Transverse colon (tissue), 4 donors: ENCODE results near the gene MGLL. TPM values are rescaled to one million over a fixed set of nuclear protein-coding genes. Genes with fewer than 3 reads are reported as not detected.

ENCODE experiments used
- DNase-seq: peaks from one replicate; pipeline ENCODE4 v3.0.0-alpha.2; 2019
- H3K27ac ChIP-seq, 4 donors: fragments of 200-600 bp; sonication (generic); 2 replicates each; pipeline ENCODE4 v1.5.1; 2016 to 2018; ENCODE audit warnings: inconsistent platforms in 4 of 4
- H3K27me3 ChIP-seq: fragments of 200-600 bp; sonication (generic); 2 replicates; pipeline ENCODE4 v1.5.1; 2017; ENCODE audit warnings: inconsistent platforms
- H3K36me3 ChIP-seq, 4 donors: fragments of 200-600 bp; sonication (generic); 2 replicates each; pipeline ENCODE4 v1.5.1; 2017 to 2019; ENCODE audit warnings: inconsistent platforms in 4 of 4
- H3K4me1 ChIP-seq, 4 donors: fragments of 200-600 bp; sonication (generic); 2 replicates each; pipeline ENCODE4 v1.5.1; 2017 to 2020; ENCODE audit warnings: inconsistent platforms in 4 of 4
- H3K4me3 ChIP-seq, 4 donors: fragments of 200-600 bp; sonication (generic); 1 replicate in 1 of 4; 2 replicates in 3 of 4; pipeline versions ENCODE4 v1.5.1 to v1.6.1; 2017 to 2019; ENCODE audit warnings: inconsistent platforms in 4 of 4
- H3K9me3 ChIP-seq, 2 donors: fragments of 200-600 bp; sonication (generic); 2 replicates each; pipeline ENCODE4 v1.5.1; 2017 to 2019; ENCODE audit warnings: inconsistent platforms in 2 of 2
- EP300 ChIP-seq: sonication (generic); formaldehyde crosslinking; IDR thresholded peaks from one replicate; pipeline ENCODE4 v1.6.1; 2017; ENCODE audit warnings: antibody characterized with exemption, low read depth
- POLR2A ChIP-seq: fragments of 450-650 bp; IDR thresholded peaks from one replicate; pipeline ENCODE4 v1.6.1; 2016; ENCODE audit warnings: antibody characterized with exemption, mild to moderate bottlenecking, moderate library complexity
- POLR2AphosphoS5 ChIP-seq, 3 donors: sonication (generic); formaldehyde crosslinking; IDR thresholded peaks; one replicate each; pipeline ENCODE4 v1.6.1; 2016; ENCODE audit warnings: antibody characterized with exemption in 3 of 3
- WGBS, 2 donors: methylation state at CpG; one replicate each; pipeline ENCODE4 v1.1.5; 2018; ENCODE audit warnings: low coverage in 1 of 2; 5-methylcytosine and 5-hydroxymethylcytosine counted together
- in situ Hi-C, 4 donors: fragments of 200-750 bp; cut with MboI; loops; one replicate each; pipeline versions ENCODE4 v1.15.0 to v1.15.1; 2017; ENCODE audit warnings: low sequenced_read_pairs in 3 of 4, low pct_ligation_motif_present in 1 of 4, low pct_unique_long_range_greater_than_20kb in 1 of 4
- intact Hi-C: fragments of 100-400 bp; cut with DNase I; formaldehyde crosslinking; loops from one replicate; pipeline ENCODE4 v1.15.1; 2023; ENCODE audit warnings: low total_unique reads
- total RNA-seq, 4 donors: library from RNA; depleted of rRNA; stranded (reverse); fragments of >200 nt; gene quantifications; one replicate each; pipeline ENCODE4 v1.1.0, GENCODE V29; 2016
- TF ChIP-seq, protein P1 (sequence below), 5 experiments: fragments of 200-600 bp in 3 of 5; fragments of 450-650 bp in 2 of 5; sonication (generic) in 3 of 5; IDR thresholded peaks; 1 replicate in 2 of 5; 2 replicates in 3 of 5; pipeline ENCODE4 v1.5.1; 2016 to 2017; ENCODE audit warnings: antibody characterized with exemption in 5 of 5, inconsistent platforms in 3 of 5, mild to moderate bottlenecking in 2 of 5, moderate library complexity in 1 of 5

MGLL gene
- total RNA-seq, 4 donors from 2014 or later, result 150 to 329 (median 294) TPM

DNA sequence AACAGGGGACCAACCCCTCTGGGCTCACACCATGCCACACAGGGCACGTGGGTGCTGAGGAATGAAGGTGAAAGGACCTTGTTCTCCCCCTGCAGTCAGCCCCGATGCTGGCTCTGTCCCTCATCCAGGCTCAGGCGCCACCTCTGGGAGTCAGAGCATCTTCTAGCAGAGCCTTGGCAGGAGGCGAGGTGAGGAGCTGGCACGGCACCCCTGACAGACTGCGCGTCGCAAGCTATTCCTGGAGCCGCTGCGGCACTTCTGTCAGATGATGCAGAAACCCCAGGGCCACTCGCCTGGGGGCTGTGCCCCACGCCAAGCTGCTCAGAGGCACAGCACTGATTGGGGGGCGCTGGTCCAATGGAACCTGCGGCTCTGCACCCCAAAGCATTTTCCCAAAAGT is 62.0 kb downstream of the MGLL start:
- no peak for DNase-seq
- no peaks in the 10 kb centered on the region for H3K9me3 ChIP-seq
- no peaks in the 10 kb centered on the region for H3K27me3 ChIP-seq
- peaks cover 7 to 62% (median 22%) of the 10 kb centered on the region in 4 donors for H3K4me1 ChIP-seq
- H3K27ac ChIP-seq, result peak overlapping the region in 1 of 4 donors; percentile 66
- TF ChIP-seq, protein P1, sequence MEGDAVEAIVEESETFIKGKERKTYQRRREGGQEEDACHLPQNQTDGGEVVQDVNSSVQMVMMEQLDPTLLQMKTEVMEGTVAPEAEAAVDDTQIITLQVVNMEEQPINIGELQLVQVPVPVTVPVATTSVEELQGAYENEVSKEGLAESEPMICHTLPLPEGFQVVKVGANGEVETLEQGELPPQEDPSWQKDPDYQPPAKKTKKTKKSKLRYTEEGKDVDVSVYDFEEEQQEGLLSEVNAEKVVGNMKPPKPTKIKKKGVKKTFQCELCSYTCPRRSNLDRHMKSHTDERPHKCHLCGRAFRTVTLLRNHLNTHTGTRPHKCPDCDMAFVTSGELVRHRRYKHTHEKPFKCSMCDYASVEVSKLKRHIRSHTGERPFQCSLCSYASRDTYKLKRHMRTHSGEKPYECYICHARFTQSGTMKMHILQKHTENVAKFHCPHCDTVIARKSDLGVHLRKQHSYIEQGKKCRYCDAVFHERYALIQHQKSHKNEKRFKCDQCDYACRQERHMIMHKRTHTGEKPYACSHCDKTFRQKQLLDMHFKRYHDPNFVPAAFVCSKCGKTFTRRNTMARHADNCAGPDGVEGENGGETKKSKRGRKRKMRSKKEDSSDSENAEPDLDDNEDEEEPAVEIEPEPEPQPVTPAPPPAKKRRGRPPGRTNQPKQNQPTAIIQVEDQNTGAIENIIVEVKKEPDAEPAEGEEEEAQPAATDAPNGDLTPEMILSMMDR (IDR thresholded peaks at IDR 0.05), result no peak
- TF ChIP-seq POLR2A, result no peak
- no peak for TF ChIP-seq EP300
- no peak for TF ChIP-seq POLR2AphosphoS5 (IDR thresholded peaks at IDR 0.05)
- in situ Hi-C loops, result no loop called here
- intact Hi-C loops, result no loop called here
- WGBS, 2 donors, result 92 to 100% methylated on average over 1 to 14 of the region's 14 CpGs
- no peak overlapping the region for H3K4me3 ChIP-seq
- no peaks in the 10 kb centered on the region for H3K36me3 ChIP-seq

DNA sequence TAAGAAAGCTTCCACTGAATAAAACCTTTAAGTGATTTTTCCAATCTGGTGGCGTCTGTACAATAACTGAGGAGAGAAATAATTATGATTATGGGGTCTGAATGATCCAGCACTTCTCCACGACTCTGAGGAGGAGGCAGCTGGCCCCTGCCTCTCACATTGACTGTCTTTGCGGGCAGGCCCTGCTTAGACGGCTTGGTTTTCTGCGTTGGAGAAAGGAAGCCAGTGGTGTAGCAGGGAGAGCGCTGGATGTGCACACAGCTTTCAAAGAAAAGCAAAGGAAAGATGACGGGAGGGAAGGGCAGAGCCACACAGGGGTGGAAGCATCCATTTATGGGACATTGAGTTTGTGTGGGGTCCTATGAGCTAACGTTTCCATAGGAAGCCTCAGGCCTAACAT is 62.5 kb downstream of the MGLL start:
- no peak for DNase-seq
- in situ Hi-C loops, result no loop called here
- Histone ChIP-seq H3K4me3 (no peak overlapping the region), H3K4me1 (peaks cover 7 to 64% (median 24%) of the 10 kb centered on the region in 4 donors), H3K36me3 (no peaks in the 10 kb centered on the region), H3K27ac (no peak overlapping the region), H3K9me3 (no peaks in the 10 kb centered on the region), H3K27me3 (no peaks in the 10 kb centered on the region)
- intact Hi-C loops, result no loop called here
- 81 to 88% methylated on average over 4 to 8 of the region's 8 CpGs for WGBS, 2 donors
- TF ChIP-seq EP300, result no peak
- TF ChIP-seq POLR2A, result no peak
- TF ChIP-seq POLR2AphosphoS5 (IDR thresholded peaks at IDR 0.05), result no peak

DNA sequence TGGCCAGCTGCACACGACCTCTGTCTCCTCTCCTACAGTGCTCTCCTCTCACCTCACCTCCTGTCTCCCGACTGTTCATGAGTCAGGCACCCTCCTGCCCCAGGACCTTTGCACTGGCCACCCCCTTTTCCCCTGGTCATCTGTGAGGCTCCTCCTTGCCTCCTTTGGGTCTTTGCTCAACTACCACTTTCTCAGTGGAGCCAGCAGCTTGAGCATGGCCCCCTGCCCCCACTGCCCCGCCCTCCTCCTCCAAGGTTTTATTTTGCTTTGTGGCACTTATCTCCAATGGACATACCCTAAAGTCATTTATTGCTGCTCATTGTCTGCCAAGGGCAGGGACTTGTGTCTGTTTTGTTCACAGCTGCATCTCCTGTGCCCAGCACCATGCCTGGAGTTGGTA is 64.3 kb downstream of the MGLL start:
- peak; percentile 73 for DNase-seq
- Histone ChIP-seq H3K36me3 (no peaks in the 10 kb centered on the region), H3K27ac (no peak overlapping the region), H3K27me3 (no peaks in the 10 kb centered on the region), H3K9me3 (no peaks in the 10 kb centered on the region), H3K4me3 (no peak overlapping the region), H3K4me1 (peaks cover 7 to 54% (median 20%) of the 10 kb centered on the region in 4 donors)
- TF ChIP-seq POLR2A, result no peak
- TF ChIP-seq, protein P1 (IDR thresholded peaks at IDR 0.05), result no peak
- TF ChIP-seq EP300, result no peak
- TF ChIP-seq POLR2AphosphoS5 (IDR thresholded peaks at IDR 0.05), result no peak
- intact Hi-C loops, result no loop called here
- WGBS, 2 donors, result 68 to 76% methylated on average over 2 to 3 of the region's 3 CpGs
- in situ Hi-C loops, result no loop called here

DNA sequence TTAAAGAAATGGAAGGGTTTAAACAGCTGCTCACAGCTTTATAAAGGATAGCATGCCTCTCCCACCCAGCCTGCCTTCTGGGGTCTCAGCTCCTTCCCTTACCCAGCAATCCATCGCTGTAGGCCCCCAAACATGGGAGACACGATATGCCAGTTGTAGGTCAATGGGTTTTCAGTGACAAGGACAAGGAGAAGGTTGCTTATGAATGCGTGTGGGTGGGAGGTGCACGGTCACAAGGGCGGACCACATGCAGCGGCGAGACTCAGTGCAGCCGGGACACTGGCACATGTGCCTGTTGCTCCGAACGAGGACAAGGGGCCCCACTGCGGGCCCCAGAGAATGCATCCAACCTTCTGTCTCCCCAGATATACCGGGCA is 67.0 kb downstream of the MGLL start:
- Histone ChIP-seq H3K36me3 (no peaks in the 10 kb centered on the region), H3K4me1 (peaks cover 0 to 49% (median 4%) of the 10 kb centered on the region in 4 donors), H3K9me3 (no peaks in the 10 kb centered on the region), H3K27ac (peak overlapping the region in 2 of 4 donors; percentile 17 to 53), H3K27me3 (no peaks in the 10 kb centered on the region), H3K4me3 (no peak overlapping the region)
- in situ Hi-C loops (no loop called here), intact Hi-C loops (no loop called here)
- TF ChIP-seq, protein P1 (IDR thresholded peaks at IDR 0.05), result no peak
- TF ChIP-seq POLR2AphosphoS5 (IDR thresholded peaks at IDR 0.05) (no peak), EP300 (no peak), POLR2A (no peak)
- 76 to 79% methylated on average over 2 to 12 of the region's 12 CpGs for WGBS, 2 donors
- DNase-seq, result no peak
